HUES64 (cell line): ENCODE results near the gene FXYD5.
"Not testable (repeated sequence)": the region's sequence is repeated elsewhere in the genome, so short reads cannot be mapped to it uniquely, and the experiment has no call there.

Experiments
- H3K27ac ChIP-seq: 2 replicates; pipeline ENCODE4 v1.7.0; 2013; ENCODE audit warnings: low read depth, low read length, inconsistent platforms
- H3K27me3 ChIP-seq: 2 replicates; pipeline ENCODE4 v1.6.1; 2013; ENCODE audit warnings: mild to moderate bottlenecking, low read length; ENCODE audit not compliant: insufficient read depth
- H3K36me3 ChIP-seq: 2 replicates; pipeline ENCODE4 v1.6.1; 2013; ENCODE audit warnings: mild to moderate bottlenecking, low read length; ENCODE audit not compliant: insufficient read depth
- H3K4me1 ChIP-seq: 2 replicates; pipeline ENCODE4 v1.6.1; 2013; ENCODE audit warnings: mild to moderate bottlenecking, low read length, moderate library complexity; ENCODE audit not compliant: insufficient read depth
- H3K4me3 ChIP-seq: 2 replicates; pipeline ENCODE4 v1.5.1; 2013; ENCODE audit warnings: mild to moderate bottlenecking, low read length, moderate library complexity
- H3K9ac ChIP-seq: 2 replicates; pipeline ENCODE4 v1.6.1; 2013; ENCODE audit warnings: mild to moderate bottlenecking, low read depth, low read length
- H3K9me3 ChIP-seq: 2 replicates; pipeline ENCODE4 v1.6.1; 2013; ENCODE audit warnings: low read depth, low read length; ENCODE audit not compliant: insufficient read depth
- WGBS: fragments of 150-250, 120-280 bp; methylation state at CpG from one replicate; pipeline ENCODE4 v1.1.7; 2013; ENCODE audit warnings: missing lambda C conversion rate; 5-methylcytosine and 5-hydroxymethylcytosine counted together

Gene FXYD5

GRCh38 chr19:35196861-35197260 is 42.3 kb downstream of the FXYD5 start:
- not testable (repeated sequence) for H3K36me3 ChIP-seq, H3K27me3 ChIP-seq, H3K9ac ChIP-seq, H3K9me3 ChIP-seq, H3K27ac ChIP-seq, H3K4me3 ChIP-seq
- 0 out of 2 replicates have a peak, but pooled peaks cover 10% of the 10 kb centered on the region for H3K4me1 ChIP-seq
- 74% methylated on average over 6 of the region's 6 CpGs for WGBS

DNA sequence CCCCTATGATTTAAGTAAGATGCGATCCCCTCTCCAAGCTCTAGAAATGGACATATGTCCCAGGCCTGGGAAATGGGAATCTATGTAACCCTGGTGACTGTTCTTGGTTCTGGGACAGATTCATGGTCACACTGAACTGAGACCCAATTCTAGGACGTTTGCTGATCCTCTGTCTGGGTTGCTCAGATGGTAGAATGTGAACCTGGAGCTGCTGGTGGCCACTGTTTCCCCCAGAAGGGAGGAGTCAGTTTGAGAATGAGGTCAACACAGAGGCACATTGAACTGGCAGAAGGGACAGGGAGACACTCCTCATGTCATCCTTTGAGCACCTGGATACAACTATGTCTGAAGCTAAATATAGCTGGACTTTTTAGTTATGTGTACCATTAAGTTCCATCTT is 44.9 kb downstream of the FXYD5 start:
- Histone ChIP-seq H3K36me3 (no peaks in the 10 kb centered on the region), H3K9ac (no peak overlapping the region), H3K9me3 (no peaks in the 10 kb centered on the region), H3K4me3 (no peak overlapping the region), H3K27ac (no peak overlapping the region), H3K27me3 (no peaks in the 10 kb centered on the region), H3K4me1 (peaks cover 30% of the 10 kb centered on the region)
- 86% methylated on average over 2 of the region's 2 CpGs for WGBS

- H3K9ac ChIP-seq = peak overlapping the region; percentile 48
- 15% methylated on average over 4 of the region's 4 CpGs for WGBS
Measured at GRCh38 chr19:35202722-35203688, 48.5 kb downstream of the FXYD5 start.

DNA sequence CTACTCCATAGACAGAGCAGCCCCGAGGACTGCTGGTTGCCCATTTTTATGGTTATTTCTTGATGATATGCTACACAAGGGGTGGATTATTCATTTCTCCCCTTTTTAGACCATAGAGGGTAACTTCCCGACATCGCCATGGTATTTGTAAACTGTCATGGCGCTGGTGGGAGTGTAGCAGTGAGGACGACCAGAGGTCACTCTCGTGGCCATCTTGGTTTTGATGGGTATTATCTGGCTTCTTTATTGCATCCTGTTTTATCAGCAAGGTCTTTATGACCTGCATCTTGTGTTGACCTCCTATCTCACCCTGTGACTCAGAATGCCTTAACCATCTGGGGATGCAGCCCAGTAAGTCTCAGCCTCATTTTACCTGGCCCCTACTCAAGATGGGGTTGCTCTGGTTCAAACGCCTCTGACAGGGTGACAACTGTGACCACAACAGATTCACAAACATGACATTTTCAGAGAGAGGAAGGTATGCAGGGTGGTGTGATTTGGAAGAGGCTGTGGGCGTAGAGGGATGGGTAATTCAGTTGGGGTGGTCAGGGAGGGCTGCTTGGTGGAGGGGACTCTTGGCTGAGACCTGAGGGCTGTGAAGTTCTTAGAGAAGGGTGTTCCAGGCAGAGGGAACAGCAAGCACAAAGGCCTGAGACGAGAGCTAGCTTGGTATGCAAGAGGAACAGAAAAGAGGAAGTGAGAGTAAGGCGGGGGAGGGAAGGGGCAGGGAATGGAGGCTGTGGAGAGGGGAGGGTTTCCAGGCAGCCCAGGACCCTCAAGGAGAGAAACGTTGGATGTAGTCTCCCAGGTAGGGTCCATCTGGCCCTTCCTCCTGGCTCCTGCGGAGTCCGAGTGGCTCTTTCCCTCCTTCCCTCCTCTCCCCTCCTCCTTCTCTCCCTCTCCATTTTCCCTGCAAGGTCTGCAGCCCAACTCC is 50.5 kb downstream of the FXYD5 start:
- Histone ChIP-seq H3K4me3 (no peak overlapping the region), H3K27ac (peak overlapping the region; percentile 9; the same call in 1 of the 2 replicates), H3K4me1 (peaks cover 39% of the 10 kb centered on the region), H3K36me3 (no peaks in the 10 kb centered on the region), H3K27me3 (no peaks in the 10 kb centered on the region), H3K9ac (no peak overlapping the region), H3K9me3 (0 out of 2 replicates have a peak, but pooled peaks cover 3% of the 10 kb centered on the region)
- WGBS = 71% methylated on average over 13 of the region's 13 CpGs

More at GRCh38 chr19:35202722-35203688, 48.5 kb downstream of the FXYD5 start:
- H3K27ac ChIP-seq = peak overlapping the region; percentile 94
- H3K27me3 ChIP-seq = no peaks in the 10 kb centered on the region
- peaks cover 42% of the 10 kb centered on the region for H3K4me1 ChIP-seq
- no peaks in the 10 kb centered on the region for H3K36me3 ChIP-seq
- H3K9me3 ChIP-seq = 0 out of 2 replicates have a peak, but pooled peaks cover 1% of the 10 kb centered on the region
- peak overlapping the region; percentile 20; the same call in 1 of the 2 replicates for H3K4me3 ChIP-seq

DNA sequence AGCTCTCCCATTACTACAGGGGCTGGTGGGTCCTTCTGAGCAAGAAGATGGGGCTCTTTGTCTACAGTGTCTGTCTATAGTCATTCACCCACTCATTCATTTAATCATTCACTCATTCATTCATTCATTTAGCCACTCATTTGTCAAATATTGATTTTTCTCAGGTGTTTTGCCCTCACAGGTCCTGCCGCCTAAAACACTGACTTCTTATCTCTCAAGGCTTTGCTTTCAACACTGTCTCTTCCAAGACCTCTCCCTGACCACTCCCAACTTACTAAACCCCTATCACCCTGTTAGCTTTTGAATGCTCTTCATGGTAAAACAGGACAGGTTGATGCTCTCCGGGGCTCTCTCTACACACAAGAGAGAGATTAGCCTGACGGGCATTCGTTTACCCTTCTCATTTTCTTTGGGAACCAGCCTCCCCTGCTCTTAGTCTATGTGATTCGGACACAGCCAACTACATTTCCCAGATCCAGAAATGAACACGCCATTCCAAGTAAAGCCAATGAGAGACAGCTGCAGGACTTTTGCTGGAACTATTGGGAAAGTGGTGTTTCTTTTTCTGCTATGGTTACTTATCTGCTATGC is 51.3 kb downstream of the FXYD5 start:
- Histone ChIP-seq H3K4me1 (peaks cover 36% of the 10 kb centered on the region), H3K27ac (peak overlapping the region; percentile 9; the same call in 1 of the 2 replicates), H3K4me3 (no peak overlapping the region), H3K36me3 (no peaks in the 10 kb centered on the region), H3K9ac (no peak overlapping the region), H3K9me3 (0 out of 2 replicates have a peak, but pooled peaks cover 3% of the 10 kb centered on the region), H3K27me3 (no peaks in the 10 kb centered on the region)
- 88% methylated on average over 6 of the region's 6 CpGs for WGBS

- no peaks in the 10 kb centered on the region for H3K27me3 ChIP-seq
- no peak overlapping the region for H3K27ac ChIP-seq
- no peak overlapping the region for H3K9ac ChIP-seq
- H3K36me3 ChIP-seq = no peaks in the 10 kb centered on the region
- peaks cover 32% of the 10 kb centered on the region for H3K4me1 ChIP-seq
- H3K4me3 ChIP-seq = no peak overlapping the region
- 0 out of 2 replicates have a peak, but pooled peaks cover 3% of the 10 kb centered on the region for H3K9me3 ChIP-seq
- 92% methylated on average over 5 of the region's 5 CpGs for WGBS
Measured at GRCh38 chr19:35206379-35206778, 51.8 kb downstream of the FXYD5 start.

DNA sequence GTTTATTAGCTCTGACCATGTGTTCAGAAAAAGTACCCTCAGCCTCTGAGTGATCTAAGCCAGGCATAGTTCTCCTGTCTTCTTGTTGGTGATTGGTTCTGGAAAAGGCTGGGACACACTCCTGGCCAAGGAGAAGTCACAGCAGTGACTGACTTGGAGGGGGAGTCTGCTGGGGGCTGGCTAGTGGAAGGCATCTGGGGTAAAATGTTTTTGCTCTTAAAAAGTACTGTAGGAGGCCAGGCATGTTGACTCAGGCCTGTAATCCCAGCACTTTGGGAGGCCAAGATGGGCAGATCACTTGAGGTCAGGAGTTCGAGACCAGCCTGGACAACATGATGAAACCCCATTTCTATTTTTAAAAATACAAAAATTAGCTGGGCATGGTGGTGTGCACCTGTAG is 52.3 kb downstream of the FXYD5 start:
- 93% methylated on average over 1 of the region's 1 CpG for WGBS
- H3K9ac ChIP-seq = no peak overlapping the region

GRCh38 chr19:35207391-35207871 is 52.9 kb downstream of the FXYD5 start:
- Histone ChIP-seq H3K9ac (no peak overlapping the region), H3K4me3 (no peak overlapping the region), H3K9me3 (0 out of 2 replicates have a peak, but pooled peaks cover 3% of the 10 kb centered on the region), H3K27ac (no peak overlapping the region), H3K4me1 (peaks cover 31% of the 10 kb centered on the region), H3K36me3 (no peaks in the 10 kb centered on the region), H3K27me3 (no peaks in the 10 kb centered on the region)
- WGBS = 96% methylated on average over 6 of the region's 8 CpGs

More for the DNA sequence above, 52.3 kb downstream of the FXYD5 start:
- Histone ChIP-seq H3K27ac (no peak overlapping the region), H3K9me3 (0 out of 2 replicates have a peak, but pooled peaks cover 3% of the 10 kb centered on the region), H3K36me3 (no peaks in the 10 kb centered on the region), H3K4me1 (peaks cover 32% of the 10 kb centered on the region), H3K4me3 (no peak overlapping the region), H3K27me3 (no peaks in the 10 kb centered on the region)

GRCh38 chr19:35208121-35208520 is 53.6 kb downstream of the FXYD5 start:
- H3K4me3 ChIP-seq = no peak overlapping the region
- H3K9me3 ChIP-seq = 0 out of 2 replicates have a peak, but pooled peaks cover 3% of the 10 kb centered on the region
- H3K9ac ChIP-seq = no peak overlapping the region
- WGBS = 88% methylated on average over 8 of the region's 8 CpGs
- no peak overlapping the region for H3K27ac ChIP-seq
- no peaks in the 10 kb centered on the region for H3K36me3 ChIP-seq
- no peaks in the 10 kb centered on the region for H3K27me3 ChIP-seq
- peaks cover 24% of the 10 kb centered on the region for H3K4me1 ChIP-seq

- H3K4me3 ChIP-seq = no peak overlapping the region
- peaks cover 12% of the 10 kb centered on the region; the same call in 1 of the 2 replicates for H3K4me1 ChIP-seq
- H3K36me3 ChIP-seq = no peaks in the 10 kb centered on the region
- 93% methylated on average over 4 of the region's 4 CpGs for WGBS
- no peak overlapping the region for H3K27ac ChIP-seq
- no peak overlapping the region for H3K9ac ChIP-seq
- H3K27me3 ChIP-seq = no peaks in the 10 kb centered on the region
- H3K9me3 ChIP-seq = 0 out of 2 replicates have a peak, but pooled peaks cover 3% of the 10 kb centered on the region
Measured at GRCh38 chr19:35209646-35210045, 55.1 kb downstream of the FXYD5 start.
